ENCODE results near the gene CDK12. TPM values are rescaled to one million over a fixed set of nuclear protein-coding genes. Genes with fewer than 3 reads are reported as not detected.

The CDK12 gene
- total and polyA plus RNA-seq, 10 of the 15 experiments (the other 5 are each of a cell fraction or from before 2014, with no cell fraction given), result 3.2 to 55.1 (median 31.9) TPM

- no peak for ATAC-seq
- ChIA-PET CTCF (interaction anchor here (0.9 kb wide), 1 partner anchor 24 kb away, joined by 3 read pairs; no protein-coding TSS in a partner anchor), RAD21 (ENCODE audit: unreplicated experiment) (interaction anchor here (1.2 kb wide), 1 partner anchor 12 kb away, joined by 3 read pairs; no protein-coding TSS in a partner anchor)
Observed at GRCh38 chr17:39572121-39572520, 110.8 kb downstream of the CDK12 start.

More at GRCh38 chr17:39572121-39572520, 110.8 kb downstream of the CDK12 start:
- H3K9ac ChIP-seq (ENCODE audit: control insufficient read depth, insufficient read depth, low read length), result no peak overlapping the region
- WGBS (ENCODE audit: insufficient coverage, insufficient replicate concordance, low lambda C conversion rate, missing lambda C conversion rate), result 74% methylated on average over 2 of the region's 2 CpGs
- DNase-seq (ENCODE audit: low read depth, low spot score) (no peak), FAIRE-seq (no peak)
- no peaks in the 10 kb centered on the region; the same call in 2 of the 3 replicates for H3K9me3 ChIP-seq (replicated peaks; ENCODE audit: control insufficient read depth, insufficient read depth, low read length)
- in situ Hi-C loops (cut with MboI) (no loop called here), intact Hi-C loops (cut with micrococcal nuclease; ENCODE audit: unreplicated experiment) (no loop called here)
- H3K4me2 ChIP-seq (ENCODE audit: control insufficient read depth, insufficient read depth), result no peak overlapping the region
- H4K20me1 ChIP-seq (ENCODE audit: control insufficient read depth, insufficient read depth), result no peaks in the 10 kb centered on the region
- no TSS peak for BruUV-seq (replicated peaks)
- H3K27ac ChIP-seq (ENCODE audit: control insufficient read depth, insufficient read depth), result no peak overlapping the region
- H3K4me3 ChIP-seq, result no peak overlapping the region
- H3K79me2 ChIP-seq (ENCODE audit: control insufficient read depth, insufficient read depth, low read length), result no peaks in the 10 kb centered on the region
- TF ChIP-seq RAD21 (IDR thresholded peaks at IDR 0.05; ENCODE audit: insufficient read depth, low read depth, low read length) (no peak), PAX5 (IDR thresholded peaks at IDR 0.05; ENCODE audit: borderline replicate concordance, low read depth, low read length) (no peak), SKIL (IDR thresholded peaks at IDR 0.05; ENCODE audit: low read depth, poor library complexity, severe bottlenecking) (no peak), ZBTB11 (CRISPR knock-in tag; IDR thresholded peaks at IDR 0.05) (no peak), TARDBP (IDR thresholded peaks at IDR 0.05; ENCODE audit: borderline replicate concordance) (no peak), ZNF384 (IDR thresholded peaks at IDR 0.05; ENCODE audit: borderline replicate concordance, low read depth, low read length) (no peak), SRF (IDR thresholded peaks at IDR 0.05; ENCODE audit: low read depth in 2 of 2, low read length in 2 of 2) (no peak), RUNX3 (IDR thresholded peaks at IDR 0.05; ENCODE audit: low read length) (no peak), NFIC (IDR thresholded peaks at IDR 0.05; ENCODE audit: low read depth, low read length) (no peak), SUPT20H (IDR thresholded peaks at IDR 0.05; ENCODE audit: borderline replicate concordance, control insufficient read depth, low read depth, low read length) (no peak)
- TF ChIP-seq, protein P1, sequence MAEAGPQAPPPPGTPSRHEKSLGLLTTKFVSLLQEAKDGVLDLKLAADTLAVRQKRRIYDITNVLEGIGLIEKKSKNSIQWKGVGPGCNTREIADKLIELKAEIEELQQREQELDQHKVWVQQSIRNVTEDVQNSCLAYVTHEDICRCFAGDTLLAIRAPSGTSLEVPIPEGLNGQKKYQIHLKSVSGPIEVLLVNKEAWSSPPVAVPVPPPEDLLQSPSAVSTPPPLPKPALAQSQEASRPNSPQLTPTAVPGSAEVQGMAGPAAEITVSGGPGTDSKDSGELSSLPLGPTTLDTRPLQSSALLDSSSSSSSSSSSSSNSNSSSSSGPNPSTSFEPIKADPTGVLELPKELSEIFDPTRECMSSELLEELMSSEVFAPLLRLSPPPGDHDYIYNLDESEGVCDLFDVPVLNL (IDR thresholded peaks at IDR 0.05; ENCODE audit: low read depth, low read length), result no peak
- TF ChIP-seq, protein P2, sequence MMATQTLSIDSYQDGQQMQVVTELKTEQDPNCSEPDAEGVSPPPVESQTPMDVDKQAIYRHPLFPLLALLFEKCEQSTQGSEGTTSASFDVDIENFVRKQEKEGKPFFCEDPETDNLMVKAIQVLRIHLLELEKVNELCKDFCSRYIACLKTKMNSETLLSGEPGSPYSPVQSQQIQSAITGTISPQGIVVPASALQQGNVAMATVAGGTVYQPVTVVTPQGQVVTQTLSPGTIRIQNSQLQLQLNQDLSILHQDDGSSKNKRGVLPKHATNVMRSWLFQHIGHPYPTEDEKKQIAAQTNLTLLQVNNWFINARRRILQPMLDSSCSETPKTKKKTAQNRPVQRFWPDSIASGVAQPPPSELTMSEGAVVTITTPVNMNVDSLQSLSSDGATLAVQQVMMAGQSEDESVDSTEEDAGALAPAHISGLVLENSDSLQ (IDR thresholded peaks at IDR 0.05), result no peak
- TF ChIP-seq, protein P3, sequence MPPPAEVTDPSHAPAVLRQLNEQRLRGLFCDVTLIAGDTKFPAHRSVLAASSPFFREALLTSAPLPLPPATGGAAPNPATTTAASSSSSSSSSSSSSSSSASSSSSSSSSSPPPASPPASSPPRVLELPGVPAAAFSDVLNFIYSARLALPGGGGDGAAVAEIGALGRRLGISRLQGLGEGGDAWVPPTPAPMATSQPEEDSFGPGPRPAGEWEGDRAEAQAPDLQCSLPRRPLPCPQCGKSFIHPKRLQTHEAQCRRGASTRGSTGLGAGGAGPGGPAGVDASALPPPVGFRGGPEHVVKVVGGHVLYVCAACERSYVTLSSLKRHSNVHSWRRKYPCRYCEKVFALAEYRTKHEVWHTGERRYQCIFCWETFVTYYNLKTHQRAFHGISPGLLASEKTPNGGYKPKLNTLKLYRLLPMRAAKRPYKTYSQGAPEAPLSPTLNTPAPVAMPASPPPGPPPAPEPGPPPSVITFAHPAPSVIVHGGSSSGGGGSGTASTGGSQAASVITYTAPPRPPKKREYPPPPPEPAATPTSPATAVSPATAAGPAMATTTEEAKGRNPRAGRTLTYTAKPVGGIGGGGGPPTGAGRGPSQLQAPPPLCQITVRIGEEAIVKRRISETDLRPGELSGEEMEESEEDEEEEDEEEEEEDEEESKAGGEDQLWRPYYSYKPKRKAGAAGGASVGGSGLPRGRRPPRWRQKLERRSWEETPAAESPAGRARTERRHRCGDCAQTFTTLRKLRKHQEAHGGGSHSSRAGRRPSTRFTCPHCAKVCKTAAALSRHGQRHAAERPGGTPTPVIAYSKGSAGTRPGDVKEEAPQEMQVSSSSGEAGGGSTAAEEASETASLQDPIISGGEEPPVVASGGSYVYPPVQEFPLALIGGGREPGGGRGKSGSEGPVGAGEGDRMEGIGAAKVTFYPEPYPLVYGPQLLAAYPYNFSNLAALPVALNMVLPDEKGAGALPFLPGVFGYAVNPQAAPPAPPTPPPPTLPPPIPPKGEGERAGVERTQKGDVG (CRISPR knock-in tag; IDR thresholded peaks at IDR 0.05), result no peak
- H3K36me3 ChIP-seq (ENCODE audit: control insufficient read depth in 2 of 2, insufficient read depth in 2 of 2, low read length in 1 of 2), result no peaks in the 10 kb centered on the region
- 0 out of 4 replicates have a peak, but pooled peaks cover 0 to 2% of the 10 kb centered on the region in 2 experiments for H3K27me3 ChIP-seq (replicated peaks in 1 of 2; ENCODE audit: control insufficient read depth in 2 of 2, insufficient read depth in 2 of 2, low read length in 1 of 2)
- no peaks in the 10 kb centered on the region for H3K4me1 ChIP-seq (ENCODE audit: control insufficient read depth, insufficient read depth, low read length)
- ChIA-PET POLR2A (no interaction called here), SMC1A (ENCODE audit: uncharacterized antibody, unreplicated experiment) (no interaction called here)
- H2AFZ ChIP-seq (ENCODE audit: control insufficient read depth, low read depth, low read length), result no peak overlapping the region

All from GM12878 (cell line).